ENCODE measurements around the gene MPRIP. TPM values are rescaled to one million over a fixed set of nuclear protein-coding genes. Genes with fewer than 3 reads are reported as not detected.
A peak's percentile ranks its signal among the peaks of the same experiment; 100 is the strongest.

The MPRIP gene
- total RNA-seq, 1 donor from 2014 or later, result 105 TPM

- no peak for DNase-seq
Measured at GRCh38 chr17:17067257-17067656, 25.0 kb downstream of the MPRIP start.

GRCh38 chr17:17069849-17070248 lies 27.6 kb downstream of the MPRIP start:
- DNase-seq, result peak; percentile 19

GRCh38 chr17:17070931-17071330 lies 28.7 kb downstream of the MPRIP start:
- no peak for DNase-seq

- DNase-seq, result no peak
Measured at GRCh38 chr17:17071531-17072360, 29.5 kb downstream of the MPRIP start.

GRCh38 chr17:17072546-17072945 lies 30.3 kb downstream of the MPRIP start:
- DNase-seq, result no peak

GRCh38 chr17:17073030-17073564 lies 30.8 kb downstream of the MPRIP start:
- DNase-seq, result no peak

- no peak for DNase-seq
Measured at GRCh38 chr17:17073581-17074403, 31.5 kb downstream of the MPRIP start.

GRCh38 chr17:17075125-17075781 lies 33.0 kb downstream of the MPRIP start:
- peak; percentile 80 for DNase-seq

- DNase-seq, result no peak
Measured at GRCh38 chr17:17076066-17076465, 33.8 kb downstream of the MPRIP start.

- DNase-seq, result no peak
Measured at GRCh38 chr17:17077101-17077500, 34.8 kb downstream of the MPRIP start.

- DNase-seq, result no peak
Measured at GRCh38 chr17:17077861-17078732, 35.8 kb downstream of the MPRIP start.

GRCh38 chr17:17078832-17079231 lies 36.6 kb downstream of the MPRIP start:
- DNase-seq, result no peak

GRCh38 chr17:17079336-17079735 lies 37.1 kb downstream of the MPRIP start:
- no peak for DNase-seq

- no peak for DNase-seq
Measured at GRCh38 chr17:17079761-17080160, 37.5 kb downstream of the MPRIP start.

- no peak for DNase-seq
Measured at GRCh38 chr17:17080181-17080631, 37.9 kb downstream of the MPRIP start.

- DNase-seq, result no peak
Measured at GRCh38 chr17:17080781-17081180, 38.5 kb downstream of the MPRIP start.

GRCh38 chr17:17081304-17081940 lies 39.2 kb downstream of the MPRIP start:
- DNase-seq, result no peak

- DNase-seq, result no peak
Measured at GRCh38 chr17:17082878-17083277, 40.6 kb downstream of the MPRIP start.

GRCh38 chr17:17084317-17084835 lies 42.1 kb downstream of the MPRIP start:
- no peak for DNase-seq

- DNase-seq, result no peak
Measured at GRCh38 chr17:17084941-17085340, 42.7 kb downstream of the MPRIP start.

GRCh38 chr17:17086585-17086984 lies 44.3 kb downstream of the MPRIP start:
- DNase-seq, result no peak
